Measurements from ENCODE around the gene SIX5. TPM values are rescaled to one million over a fixed set of nuclear protein-coding genes. Genes with fewer than 3 reads are reported as not detected.

SIX5 gene
- total and polyA plus RNA-seq, 4 donors, result 2.7 to 9.9 (median 4.4) TPM

- WGBS, result 90% methylated on average over 9 of the region's 9 CpGs
- DNase-seq (ENCODE audit: low spot score), result no peak
- H3K9me3 ChIP-seq (ENCODE audit: control insufficient read depth in 4 of 4, low read length in 3 of 4), result no peaks in the 10 kb centered on the region
These were observed 10.1 kb downstream of the SIX5 start for GRCh38 chr19:45758921-45759320.

GRCh38 chr19:45757695-45758094, 11.4 kb downstream of the SIX5 start:
- H3K4me1 ChIP-seq (ENCODE audit: control insufficient read depth in 4 of 4, insufficient read depth in 4 of 4, low read length in 3 of 4), result no peaks in the 10 kb centered on the region
- H3K9ac ChIP-seq (ENCODE audit: low read depth in 1 of 2, low read length in 2 of 2), result no peak overlapping the region
- H3K9me3 ChIP-seq (ENCODE audit: control insufficient read depth in 4 of 4, low read length in 3 of 4), result no peaks in the 10 kb centered on the region
- no peak overlapping the region for H3K4me3 ChIP-seq (ENCODE audit: low read depth in 1 of 3, low read length in 3 of 3)
- no peaks in the 10 kb centered on the region for H3K27me3 ChIP-seq (ENCODE audit: control insufficient read depth in 4 of 4, insufficient read depth in 4 of 4, low read length in 3 of 4)
- TF ChIP-seq EGR1 (IDR thresholded peaks at IDR 0.05; ENCODE audit: low read depth in 2 of 2) (no peak), JUND (IDR thresholded peaks at IDR 0.05) (no peak), FOXA2 (IDR thresholded peaks at IDR 0.05) (no peak), HNF4A (conservative IDR thresholded peaks at IDR 0.05) (no peak), GABPA (IDR thresholded peaks at IDR 0.05 in 1 of 2, conservative IDR thresholded peaks at IDR 0.05 in 1 of 2) (no peak), ATF3 (IDR thresholded peaks at IDR 0.05) (no peak), FOXA1 (IDR thresholded peaks at IDR 0.05) (no peak), YY1 (IDR thresholded peaks at IDR 0.05) (no peak), SP1 (IDR thresholded peaks at IDR 0.05) (no peak), CTCF (IDR thresholded peaks at IDR 0.05; ENCODE audit: low read depth, low read length, missing input control) (no peak), NR2F2 (IDR thresholded peaks at IDR 0.05) (no peak), RAD21 (IDR thresholded peaks at IDR 0.05) (no peak), ZBTB33 (IDR thresholded peaks at IDR 0.05) (no peak), REST (IDR thresholded peaks at IDR 0.05) (no peak), MAX (IDR thresholded peaks at IDR 0.05) (no peak), HNF4G (IDR thresholded peaks at IDR 0.05) (no peak)
- H3K27ac ChIP-seq (ENCODE audit: low read depth in 1 of 2, low read length in 2 of 2), result no peak overlapping the region
- no peaks in the 10 kb centered on the region for H3K36me3 ChIP-seq (ENCODE audit: control insufficient read depth in 4 of 4, insufficient read depth in 3 of 4, low read depth in 1 of 4, low read length in 3 of 4)
- WGBS, result 86% methylated on average over 9 of the region's 9 CpGs
- no peak for DNase-seq (ENCODE audit: low spot score)

More at GRCh38 chr19:45758921-45759320, 10.1 kb downstream of the SIX5 start:
- Histone ChIP-seq H3K4me1 (ENCODE audit: control insufficient read depth in 4 of 4, insufficient read depth in 4 of 4, low read length in 3 of 4) (no peaks in the 10 kb centered on the region), H3K9ac (ENCODE audit: low read depth in 1 of 2, low read length in 2 of 2) (no peak overlapping the region), H3K4me3 (ENCODE audit: low read depth in 1 of 3, low read length in 3 of 3) (no peak overlapping the region), H3K36me3 (ENCODE audit: control insufficient read depth in 4 of 4, insufficient read depth in 3 of 4, low read depth in 1 of 4, low read length in 3 of 4) (no peaks in the 10 kb centered on the region), H3K27me3 (ENCODE audit: control insufficient read depth in 4 of 4, insufficient read depth in 4 of 4, low read length in 3 of 4) (no peaks in the 10 kb centered on the region), H3K27ac (ENCODE audit: low read depth in 1 of 2, low read length in 2 of 2) (no peak overlapping the region)
- TF ChIP-seq GABPA (IDR thresholded peaks at IDR 0.05 in 1 of 2, conservative IDR thresholded peaks at IDR 0.05 in 1 of 2) (no peak), NR2F2 (IDR thresholded peaks at IDR 0.05) (no peak), SP1 (IDR thresholded peaks at IDR 0.05) (no peak), EGR1 (IDR thresholded peaks at IDR 0.05; ENCODE audit: low read depth in 2 of 2) (no peak), RXRA (IDR thresholded peaks at IDR 0.05) (no peak), RAD21 (IDR thresholded peaks at IDR 0.05) (no peak), YY1 (IDR thresholded peaks at IDR 0.05) (no peak), ZBTB33 (IDR thresholded peaks at IDR 0.05) (no peak), HNF4G (IDR thresholded peaks at IDR 0.05) (no peak)

Measured in liver (tissue), 9 donors.